Activated CD4-positive, alpha-beta T cell treated with anti-CD3 and anti-CD28 coated beads, Interleukin-2, amount 10 ng/mL, durations not matched to agents 7 days and 5 days (primary cell): Measurements from ENCODE around the gene ANO6. TPM values are rescaled to one million over a fixed set of nuclear protein-coding genes. Genes with fewer than 3 reads are reported as not detected.
"Not testable (repeated sequence)": the region's sequence is repeated elsewhere in the genome, so short reads cannot be mapped to it uniquely, and the experiment has no call there.

Experiments
- CTCF ChIA-PET: fragments of 350-600 bp; sonication (Branson Sonifier 250); formaldehyde crosslinking; loops from one replicate; lab custom pipeline; 2021; ENCODE audit warnings: antibody characterized with exemption; lab: Charles Lee
- POLR2A ChIA-PET: fragments of 350-600 bp; sonication (Branson Sonifier 250); formaldehyde crosslinking; loops from one replicate; lab custom pipeline; 2021; ENCODE audit warnings: antibody characterized with exemption; lab: Charles Lee
- DNase-seq: peaks from one replicate; pipeline ENCODE4 v3.0.0-alpha.2; 2020
- H3K27ac Mint-ChIP-seq: one replicate; pipeline ENCODE4 v1.8.0; 2021; ENCODE audit warnings: mild to moderate bottlenecking, moderate library complexity, mixed read lengths
- H3K27me3 Mint-ChIP-seq: one replicate; pipeline ENCODE4 v1.8.0; 2021; ENCODE audit warnings: mixed read lengths
- H3K36me3 Mint-ChIP-seq: one replicate; pipeline ENCODE4 v1.8.0; 2021; ENCODE audit warnings: low read depth, mixed read lengths
- H3K4me1 Mint-ChIP-seq: one replicate; pipeline ENCODE4 v1.8.0; 2021; ENCODE audit warnings: mixed read lengths
- H3K4me3 Mint-ChIP-seq: one replicate; pipeline ENCODE4 v1.8.0; 2021; ENCODE audit warnings: mild to moderate bottlenecking, moderate library complexity, mixed read lengths
- H3K9me3 Mint-ChIP-seq: one replicate; pipeline ENCODE4 v1.8.0; 2021; ENCODE audit warnings: mixed read lengths
- total RNA-seq, 2 experiments: library from RNA; stranded (reverse); gene quantifications; one replicate each; pipeline ENCODE4 v1.2.3, GENCODE V29; 2021

Gene ANO6, protein sequence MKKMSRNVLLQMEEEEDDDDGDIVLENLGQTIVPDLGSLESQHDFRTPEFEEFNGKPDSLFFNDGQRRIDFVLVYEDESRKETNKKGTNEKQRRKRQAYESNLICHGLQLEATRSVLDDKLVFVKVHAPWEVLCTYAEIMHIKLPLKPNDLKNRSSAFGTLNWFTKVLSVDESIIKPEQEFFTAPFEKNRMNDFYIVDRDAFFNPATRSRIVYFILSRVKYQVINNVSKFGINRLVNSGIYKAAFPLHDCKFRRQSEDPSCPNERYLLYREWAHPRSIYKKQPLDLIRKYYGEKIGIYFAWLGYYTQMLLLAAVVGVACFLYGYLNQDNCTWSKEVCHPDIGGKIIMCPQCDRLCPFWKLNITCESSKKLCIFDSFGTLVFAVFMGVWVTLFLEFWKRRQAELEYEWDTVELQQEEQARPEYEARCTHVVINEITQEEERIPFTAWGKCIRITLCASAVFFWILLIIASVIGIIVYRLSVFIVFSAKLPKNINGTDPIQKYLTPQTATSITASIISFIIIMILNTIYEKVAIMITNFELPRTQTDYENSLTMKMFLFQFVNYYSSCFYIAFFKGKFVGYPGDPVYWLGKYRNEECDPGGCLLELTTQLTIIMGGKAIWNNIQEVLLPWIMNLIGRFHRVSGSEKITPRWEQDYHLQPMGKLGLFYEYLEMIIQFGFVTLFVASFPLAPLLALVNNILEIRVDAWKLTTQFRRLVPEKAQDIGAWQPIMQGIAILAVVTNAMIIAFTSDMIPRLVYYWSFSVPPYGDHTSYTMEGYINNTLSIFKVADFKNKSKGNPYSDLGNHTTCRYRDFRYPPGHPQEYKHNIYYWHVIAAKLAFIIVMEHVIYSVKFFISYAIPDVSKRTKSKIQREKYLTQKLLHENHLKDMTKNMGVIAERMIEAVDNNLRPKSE
- 10 to 100 TPM; 27.3 to 32.0 TPM for total RNA-seq

DNA sequence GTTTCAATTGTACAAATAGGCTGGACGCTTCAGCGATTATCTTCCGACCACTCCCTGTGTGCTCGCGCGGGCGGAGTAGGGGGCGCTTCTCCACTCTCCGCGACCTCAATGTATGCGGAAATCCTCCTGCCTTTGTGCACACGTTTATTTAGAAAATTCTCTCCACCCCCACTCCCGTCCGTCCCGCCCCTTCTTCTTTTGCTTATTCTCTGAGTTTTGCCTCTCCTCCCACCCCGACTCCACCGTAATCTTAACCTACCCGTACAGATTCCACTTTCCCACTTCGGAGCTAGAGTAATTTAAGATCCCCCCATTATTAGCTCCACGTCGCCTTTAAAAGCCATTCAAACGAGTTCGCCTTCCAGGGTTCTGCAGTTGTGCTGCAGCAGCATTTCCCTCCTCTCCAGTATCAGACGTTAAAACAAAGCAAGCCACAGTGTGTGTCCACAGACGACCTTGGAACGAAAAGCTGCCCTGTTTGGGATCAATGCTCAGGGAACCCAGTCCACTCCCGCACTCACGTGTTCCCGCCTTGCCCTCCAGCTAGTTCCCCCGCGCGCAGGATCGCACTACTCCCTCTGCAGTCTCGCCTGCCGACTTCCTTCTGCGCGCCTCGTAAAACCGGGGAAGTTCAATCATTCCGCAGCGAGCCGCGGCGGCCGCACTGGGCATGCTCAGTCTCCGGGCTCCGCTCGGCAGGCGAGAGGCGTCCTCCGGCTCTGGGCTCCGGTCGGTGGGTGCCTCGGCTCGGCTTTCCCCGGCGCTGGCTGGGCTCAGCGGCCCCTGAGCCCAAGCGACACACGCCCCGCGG, at the start of gene ANO6:
ANO6 (plus strand) TSS at position 677 of the 811 bp plus-strand sequence. CDS start 227 bp downstream, outside the sequence.
- ChIA-PET CTCF (interaction anchor here (0.8 to 1.5 kb wide), 4 partner anchors 12 to 31 kb away, joined by 3 to 5 read pairs (median 4); no protein-coding TSS in a partner anchor), POLR2A (no interaction called here)
- peak within 1 kb of the TSS; percentile 86 for H3K4me3 Mint-ChIP-seq
- no peaks in the 10 kb centered on the region for H3K27me3 Mint-ChIP-seq
- peaks cover 6% of the 10 kb centered on the region for H3K36me3 Mint-ChIP-seq
- peaks cover 48% of the 10 kb centered on the region for H3K4me1 Mint-ChIP-seq
- H3K9me3 Mint-ChIP-seq = no peaks in the 10 kb centered on the region
- peak; percentile 81 for DNase-seq
- H3K27ac Mint-ChIP-seq = peak within 1 kb of the TSS; percentile 89

DNA sequence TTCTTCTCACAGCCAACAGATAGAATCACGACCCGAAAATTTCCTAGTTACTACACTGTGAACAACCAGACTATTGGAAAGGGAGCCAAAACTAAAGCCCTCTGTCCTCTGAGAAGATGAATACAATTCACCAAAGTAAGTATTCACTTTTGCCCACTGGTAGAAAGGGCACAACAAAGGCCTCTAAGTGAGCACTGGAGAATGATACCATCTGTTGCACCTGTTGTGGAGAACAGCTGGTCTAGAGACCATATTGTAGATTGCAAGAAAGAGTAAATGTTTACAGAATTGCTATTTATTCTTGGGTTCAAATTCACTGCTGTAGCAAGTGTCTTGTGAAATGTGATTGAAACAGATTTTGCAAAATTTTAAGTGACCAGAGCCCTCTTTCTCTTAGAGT, 46.9 kb upstream of the ANO6 start:
- H3K4me3 Mint-ChIP-seq = no peak overlapping the region
- ChIA-PET CTCF (no interaction called here), POLR2A (no interaction called here)
- no peak overlapping the region for H3K27ac Mint-ChIP-seq
- DNase-seq = no peak
- no peaks in the 10 kb centered on the region for H3K9me3 Mint-ChIP-seq
- peaks cover 1% of the 10 kb centered on the region for H3K36me3 Mint-ChIP-seq
- peaks cover 1% of the 10 kb centered on the region for H3K27me3 Mint-ChIP-seq
- H3K4me1 Mint-ChIP-seq = no peaks in the 10 kb centered on the region

DNA sequence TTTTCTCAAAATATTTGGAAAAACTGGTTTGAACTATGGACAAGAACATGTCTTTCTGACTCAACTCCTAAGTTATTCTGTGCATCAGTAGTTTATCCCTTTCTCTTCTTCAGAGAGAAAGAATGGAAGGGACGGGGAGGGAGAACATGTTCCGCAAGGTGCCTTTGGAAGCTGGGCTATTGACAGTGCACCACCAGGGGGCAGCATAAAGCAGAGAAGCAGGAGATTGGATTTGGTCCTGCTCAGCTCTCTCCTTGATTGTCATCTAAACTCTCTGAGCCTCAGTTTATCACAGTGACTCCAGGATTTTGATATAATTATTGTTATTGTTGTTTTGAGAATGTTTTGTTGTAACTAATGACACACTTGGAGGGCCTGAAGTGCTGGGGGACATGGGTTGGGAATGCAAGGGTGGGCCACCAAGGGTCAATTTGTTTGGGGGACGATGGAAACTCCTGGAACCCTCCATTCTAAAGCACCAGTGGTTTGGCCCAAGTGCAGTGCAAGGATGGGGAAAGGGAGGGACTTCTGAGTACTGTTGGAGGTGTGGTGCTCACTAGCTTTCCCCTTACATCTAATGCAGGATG, 45.3 kb upstream of the ANO6 start:
- POLR2A ChIA-PET = no interaction called here
- no peak overlapping the region for H3K27ac Mint-ChIP-seq
- CTCF ChIA-PET = interaction anchor here (0.9 kb wide), 1 partner anchor 13 kb away, joined by 3 read pairs; no protein-coding TSS in a partner anchor

DNA sequence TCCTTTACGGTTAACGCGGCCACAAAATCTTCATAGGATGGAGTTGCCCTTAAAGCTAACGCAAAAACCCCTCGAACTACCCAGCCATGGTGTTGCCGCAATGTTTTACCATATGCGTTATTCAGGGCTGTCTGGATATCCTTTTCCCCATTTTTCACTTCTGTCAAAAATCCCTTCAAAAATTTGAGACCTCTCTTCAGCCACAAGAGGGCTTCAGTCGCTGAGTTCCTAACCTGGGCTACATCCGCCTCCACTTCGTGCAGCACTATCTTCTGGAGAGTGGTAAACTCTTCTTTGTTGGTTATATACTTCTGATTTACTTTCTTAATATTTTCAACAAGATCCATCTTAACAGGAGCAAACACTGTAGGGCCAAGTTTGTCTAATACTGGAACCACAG, 42.6 kb upstream of the ANO6 start:
- H3K27me3 Mint-ChIP-seq, POLR2A ChIA-PET, H3K4me3 Mint-ChIP-seq, H3K4me1 Mint-ChIP-seq, CTCF ChIA-PET, H3K27ac Mint-ChIP-seq, DNase-seq: not testable (repeated sequence)
- H3K9me3 Mint-ChIP-seq = peaks cover 12% of the 10 kb centered on the region
- peaks cover 20% of the 10 kb centered on the region for H3K36me3 Mint-ChIP-seq

More for the DNA sequence above, 45.3 kb upstream of the ANO6 start:
- no peaks in the 10 kb centered on the region for H3K27me3 Mint-ChIP-seq
- H3K9me3 Mint-ChIP-seq = no peaks in the 10 kb centered on the region
- peak; percentile 86 for DNase-seq
- no peaks in the 10 kb centered on the region for H3K4me1 Mint-ChIP-seq
- peaks cover 2% of the 10 kb centered on the region for H3K36me3 Mint-ChIP-seq
- no peak overlapping the region for H3K4me3 Mint-ChIP-seq

DNA sequence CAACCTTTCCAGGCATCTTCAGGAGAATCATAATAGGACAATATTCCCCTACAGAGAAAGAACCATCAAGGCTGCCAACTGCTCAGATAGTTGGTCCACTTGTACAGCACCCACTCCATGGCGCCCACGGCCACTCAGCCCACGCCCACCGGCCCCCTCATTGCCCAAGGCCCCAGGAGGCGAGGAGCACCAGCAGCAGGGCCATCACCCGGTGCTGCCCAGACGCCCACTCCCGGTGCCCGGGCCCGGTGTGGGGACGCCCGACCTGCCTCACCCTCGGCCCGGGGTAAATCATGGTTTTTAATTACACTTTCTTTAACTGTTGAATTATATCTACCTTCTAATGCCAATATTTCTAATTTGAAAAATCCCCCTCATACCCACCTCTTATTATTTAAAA, 41.3 kb upstream of the ANO6 start:
- POLR2A ChIA-PET = no interaction called here
- Mint-ChIP-seq H3K27ac (no peak overlapping the region), H3K4me3 (no peak overlapping the region), H3K9me3 (peaks cover 18% of the 10 kb centered on the region), H3K4me1 (no peaks in the 10 kb centered on the region), H3K27me3 (no peaks in the 10 kb centered on the region), H3K36me3 (peaks cover 25% of the 10 kb centered on the region)
- DNase-seq = no peak
- CTCF ChIA-PET = no interaction called here

DNA sequence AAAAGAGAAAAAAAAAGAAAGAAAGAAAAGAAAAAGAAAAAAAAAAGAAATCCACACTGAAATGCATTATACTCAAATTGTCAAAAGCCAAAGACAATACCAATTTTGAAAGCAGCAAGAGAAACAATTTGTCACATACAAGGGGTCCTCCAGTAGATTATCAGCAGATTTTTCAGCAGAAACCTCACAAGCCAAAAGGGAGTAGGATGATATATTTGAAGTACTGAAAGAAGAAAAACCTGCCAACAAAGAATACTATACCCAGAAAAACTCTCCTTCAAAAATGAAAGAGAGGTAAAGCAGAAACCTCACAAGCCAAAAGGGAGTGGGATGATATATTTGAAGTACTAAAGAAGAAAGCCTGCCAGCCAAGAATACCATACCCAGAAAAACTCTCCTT, 37.1 kb upstream of the ANO6 start:
- Mint-ChIP-seq H3K36me3 (peaks cover 27% of the 10 kb centered on the region), H3K27ac (no peak overlapping the region), H3K27me3 (no peaks in the 10 kb centered on the region), H3K4me1 (no peaks in the 10 kb centered on the region), H3K9me3 (peaks cover 18% of the 10 kb centered on the region), H3K4me3 (no peak overlapping the region)
- CTCF ChIA-PET = no interaction called here
- DNase-seq = no peak
- POLR2A ChIA-PET = no interaction called here

DNA sequence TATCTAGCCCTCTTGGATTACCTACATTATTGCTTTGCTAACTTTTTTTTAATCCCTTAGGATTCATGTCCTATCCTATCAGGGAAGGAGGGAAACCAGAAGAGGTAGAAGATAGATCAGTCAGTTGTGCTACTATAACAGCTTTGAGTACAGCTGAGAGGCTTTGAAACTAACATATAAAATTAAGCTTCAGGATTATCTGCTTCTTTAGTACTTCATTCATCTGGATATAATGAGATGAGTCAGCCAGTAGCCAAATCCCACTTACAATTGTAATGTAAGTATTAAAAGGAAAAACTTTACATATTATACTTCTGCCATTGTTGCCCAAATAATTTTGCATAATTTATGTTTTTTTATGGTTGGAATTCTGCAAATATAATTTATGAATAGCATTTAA, 33.4 kb upstream of the ANO6 start:
- Mint-ChIP-seq H3K27me3 (no peaks in the 10 kb centered on the region), H3K9me3 (peaks cover 14% of the 10 kb centered on the region), H3K4me3 (no peak overlapping the region), H3K4me1 (no peaks in the 10 kb centered on the region), H3K36me3 (peaks cover 18% of the 10 kb centered on the region), H3K27ac (no peak overlapping the region)
- no peak for DNase-seq
- POLR2A ChIA-PET = no interaction called here
- CTCF ChIA-PET = no interaction called here

DNA sequence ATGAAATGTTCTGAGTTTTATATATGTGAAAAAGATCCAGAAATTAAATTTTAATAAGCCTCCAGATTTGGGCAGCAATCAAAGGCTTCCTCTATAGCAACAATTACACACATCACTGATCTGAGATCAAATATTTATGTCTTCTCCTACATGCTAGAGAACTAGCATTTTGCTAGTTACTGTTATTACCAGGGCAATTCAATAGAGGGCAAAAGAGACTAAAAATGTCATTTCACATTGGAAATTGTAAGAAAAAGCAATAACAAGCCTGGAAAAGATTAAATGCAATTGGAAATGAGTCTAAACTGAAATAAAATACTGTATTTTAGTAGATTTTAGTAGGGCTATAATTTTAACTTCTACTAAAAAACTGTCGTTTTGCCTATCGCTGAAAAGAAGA, 32.6 kb upstream of the ANO6 start:
- CTCF ChIA-PET = interaction anchor here (0.6 kb wide), 1 partner anchor 105 kb away, joined by 4 read pairs; no protein-coding TSS in a partner anchor

DNA sequence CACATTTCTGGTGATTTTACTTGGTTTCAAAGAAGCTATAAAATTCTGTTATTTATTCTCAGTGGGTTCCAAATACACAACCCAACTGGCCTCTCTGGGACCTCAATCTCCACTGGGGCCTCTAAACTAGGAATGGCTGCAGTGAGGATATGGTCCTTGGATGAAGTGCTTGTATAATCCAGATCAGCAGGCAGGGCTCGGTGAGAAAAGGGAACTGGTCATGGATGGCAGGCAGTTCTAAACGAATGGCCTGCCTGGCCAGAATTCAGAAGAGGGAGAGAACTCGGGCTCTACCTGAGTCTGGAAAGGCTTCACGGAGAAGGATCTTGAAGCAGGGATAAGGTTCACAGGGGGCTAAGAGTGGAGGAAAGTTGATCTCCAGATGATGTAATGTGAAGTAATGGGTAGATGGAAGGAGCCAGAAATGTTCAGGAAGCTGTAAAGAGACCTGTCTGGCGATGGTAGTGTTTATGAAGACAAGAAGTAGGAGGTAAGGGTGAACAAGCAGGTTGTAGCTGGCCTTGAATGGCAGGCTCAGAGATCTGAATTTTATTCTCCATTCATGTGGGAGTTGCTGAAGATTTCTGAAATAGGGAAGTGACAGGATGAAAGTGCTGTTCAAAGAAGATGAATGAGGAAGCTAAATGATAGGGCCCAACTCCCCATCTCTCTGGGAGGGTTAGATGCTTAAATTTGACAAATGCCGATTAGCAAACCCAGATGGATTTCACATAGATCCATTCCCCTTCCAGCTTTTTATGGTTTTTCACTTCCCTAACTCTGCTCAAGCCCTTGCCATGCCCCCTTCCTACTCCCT, 31.5 kb upstream of the ANO6 start:
- peaks cover 7% of the 10 kb centered on the region for H3K36me3 Mint-ChIP-seq
- no peak overlapping the region for H3K4me3 Mint-ChIP-seq
- no peaks in the 10 kb centered on the region for H3K27me3 Mint-ChIP-seq
- ChIA-PET POLR2A (no interaction called here), CTCF (interaction anchor here (0.5 to 1.1 kb wide), 3 partner anchors 14 to 288 kb away, joined by 3 read pairs; no protein-coding TSS in a partner anchor)
- DNase-seq = no peak
- H3K27ac Mint-ChIP-seq = no peak overlapping the region
- H3K9me3 Mint-ChIP-seq = no peaks in the 10 kb centered on the region
- H3K4me1 Mint-ChIP-seq = no peaks in the 10 kb centered on the region

More for the DNA sequence above, 32.6 kb upstream of the ANO6 start:
- Mint-ChIP-seq H3K4me3 (no peak overlapping the region), H3K36me3 (peaks cover 12% of the 10 kb centered on the region), H3K9me3 (peaks cover 7% of the 10 kb centered on the region), H3K4me1 (no peaks in the 10 kb centered on the region), H3K27me3 (no peaks in the 10 kb centered on the region), H3K27ac (no peak overlapping the region)
- no peak for DNase-seq
- POLR2A ChIA-PET = no interaction called here

DNA sequence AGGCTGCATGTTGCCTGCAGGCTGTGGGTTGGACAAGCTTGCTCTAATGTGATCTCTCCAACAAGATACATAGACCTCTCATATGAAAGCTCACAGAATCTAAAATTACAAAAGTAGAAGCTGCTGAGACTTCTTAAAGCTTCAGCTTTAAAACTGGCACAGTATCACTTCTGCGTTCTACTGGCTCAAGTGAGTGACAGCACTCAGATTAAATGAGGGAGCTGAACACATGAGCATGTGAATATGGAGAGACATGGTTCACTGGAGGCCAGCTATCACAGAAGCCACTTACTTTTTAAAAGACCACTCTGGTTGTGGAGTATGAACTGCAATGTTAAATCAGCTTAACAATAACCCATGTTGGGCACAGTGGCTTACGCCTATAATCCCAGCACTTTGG, 29.1 kb upstream of the ANO6 start:
- H3K36me3 Mint-ChIP-seq = peaks cover 4% of the 10 kb centered on the region
- peaks cover 5% of the 10 kb centered on the region for H3K4me1 Mint-ChIP-seq
- no peaks in the 10 kb centered on the region for H3K9me3 Mint-ChIP-seq
- H3K4me3 Mint-ChIP-seq = no peak overlapping the region
- DNase-seq = no peak
- H3K27ac Mint-ChIP-seq = no peak overlapping the region
- ChIA-PET CTCF (interaction anchor here (1.2 to 1.5 kb wide), 2 partner anchors 21 to 38 kb away, joined by 3 read pairs; no protein-coding TSS in a partner anchor), POLR2A (no interaction called here)
- no peaks in the 10 kb centered on the region for H3K27me3 Mint-ChIP-seq

DNA sequence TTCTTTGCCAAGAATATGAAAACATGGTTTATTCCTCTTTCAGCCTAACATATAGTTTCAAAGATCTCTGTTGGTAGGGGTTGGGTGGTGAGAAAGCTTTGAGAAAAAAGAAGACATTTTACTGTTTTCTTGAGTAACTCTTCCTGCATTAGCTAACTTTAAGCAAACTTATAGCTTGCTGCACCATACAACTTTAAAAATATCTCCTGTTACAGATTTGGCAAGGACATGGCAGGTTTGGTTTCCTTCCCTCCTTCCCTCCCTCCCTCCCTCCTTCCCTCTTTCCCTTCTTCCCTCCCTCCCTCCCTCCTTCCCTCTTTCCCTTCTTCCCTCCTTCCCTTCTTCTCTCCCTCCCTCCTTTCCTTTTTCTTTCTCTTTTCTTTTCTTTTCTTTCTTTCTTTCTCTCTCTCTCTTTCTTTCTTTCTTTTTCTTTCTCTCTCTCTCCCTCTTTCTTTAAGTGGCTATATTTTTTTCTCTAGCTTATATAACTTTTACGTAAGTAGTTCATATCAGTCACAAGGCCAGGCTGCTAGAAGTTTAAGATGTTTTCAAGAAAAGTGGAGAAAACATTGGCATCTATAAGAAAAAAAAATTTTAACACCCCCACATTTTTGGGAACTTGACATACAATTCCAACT, 26.0 kb upstream of the ANO6 start:
- DNase-seq = no peak
- H3K27me3 Mint-ChIP-seq = no peaks in the 10 kb centered on the region
- H3K4me3 Mint-ChIP-seq = no peak overlapping the region
- H3K36me3 Mint-ChIP-seq = peaks cover 6% of the 10 kb centered on the region
- no peak overlapping the region for H3K27ac Mint-ChIP-seq
- CTCF ChIA-PET = interaction anchor here (0.6 kb wide), 2 partner anchors 30 to 203 kb away, joined by 3 to 5 read pairs; no protein-coding TSS in a partner anchor
- no peaks in the 10 kb centered on the region for H3K9me3 Mint-ChIP-seq
- peaks cover 16% of the 10 kb centered on the region for H3K4me1 Mint-ChIP-seq
- POLR2A ChIA-PET = interaction anchor here (0.6 kb wide), 1 partner anchor 28 kb away, joined by 4 read pairs; no protein-coding TSS in a partner anchor
